GM20431 (cell line): ENCODE results near the gene BPIFB6.

Experiments used
- in situ Hi-C: fragments of 300-500 bp; cut with MseI, MboI; formaldehyde crosslinking; loops from one replicate; pipeline ENCODE4 v1.15.0; 2020; ENCODE audit warnings: low sequenced_read_pairs; ENCODE audit not compliant: unreplicated experiment

BPIFB6 gene

DNA sequence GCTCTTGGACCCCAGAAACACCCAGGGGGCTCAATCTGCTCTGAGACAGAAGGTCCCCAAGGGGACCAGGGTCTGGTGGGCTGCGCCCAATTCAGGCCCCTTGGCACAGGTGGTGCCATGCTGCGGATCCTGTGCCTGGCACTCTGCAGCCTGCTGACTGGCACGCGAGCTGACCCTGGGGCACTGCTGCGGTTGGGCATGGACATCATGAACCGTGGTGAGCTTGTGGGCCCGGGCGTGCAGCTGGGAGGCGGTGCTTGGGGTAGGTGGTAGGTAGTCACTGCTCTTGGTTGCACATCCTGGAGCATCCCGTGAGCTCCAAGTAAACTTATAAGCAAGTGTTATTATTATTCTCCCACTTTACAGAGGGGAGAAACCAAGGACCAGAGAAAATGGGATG is at the start of gene BPIFB6:
Gene BPIFB6 (plus strand): TSS at position 118 of the 400 bp plus-strand sequence. CDS start 0 bp downstream, at position 118.
- in situ Hi-C loops, result no loop called here

DNA sequence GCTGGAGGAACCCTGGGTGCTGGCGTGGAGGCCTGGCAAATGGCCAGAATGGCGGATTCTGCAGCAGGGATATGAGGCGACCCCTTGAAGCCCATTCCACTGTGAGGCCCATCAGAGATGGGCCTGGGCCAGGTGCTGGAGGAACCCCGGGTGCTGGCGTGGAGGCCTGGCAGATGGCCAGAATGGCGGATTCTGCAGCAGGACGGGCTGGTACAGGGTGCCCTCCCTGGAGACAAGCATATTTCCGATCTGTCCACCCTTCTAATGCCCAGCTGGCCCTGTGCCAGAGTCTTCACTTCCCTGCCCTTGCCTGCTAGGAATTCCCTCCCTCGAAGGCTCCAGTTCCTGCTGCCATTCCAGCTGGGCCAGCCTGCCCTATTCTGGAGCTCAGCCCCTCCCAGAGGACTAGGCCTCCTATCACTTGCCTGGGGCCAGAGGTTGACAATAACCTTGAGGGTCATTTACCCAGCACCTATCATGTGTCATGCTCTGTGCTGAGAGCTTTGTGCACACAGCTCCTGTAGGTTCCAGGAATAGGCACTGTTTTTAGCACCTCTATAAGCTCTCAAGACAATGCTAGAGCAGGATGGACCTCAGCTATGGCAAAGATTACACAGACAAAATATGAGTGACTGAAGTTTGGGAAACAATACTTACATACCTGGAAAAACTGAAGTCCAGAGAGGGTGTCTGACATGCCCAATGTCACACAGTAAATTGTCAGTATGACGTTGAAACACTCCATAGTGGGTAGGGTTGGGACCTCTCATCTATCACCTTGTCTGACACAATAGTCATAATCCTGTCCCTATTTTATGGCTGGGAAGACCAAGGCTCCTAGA is 48.6 kb upstream of the BPIFB6 start:
- in situ Hi-C loops, result no loop called here

DNA sequence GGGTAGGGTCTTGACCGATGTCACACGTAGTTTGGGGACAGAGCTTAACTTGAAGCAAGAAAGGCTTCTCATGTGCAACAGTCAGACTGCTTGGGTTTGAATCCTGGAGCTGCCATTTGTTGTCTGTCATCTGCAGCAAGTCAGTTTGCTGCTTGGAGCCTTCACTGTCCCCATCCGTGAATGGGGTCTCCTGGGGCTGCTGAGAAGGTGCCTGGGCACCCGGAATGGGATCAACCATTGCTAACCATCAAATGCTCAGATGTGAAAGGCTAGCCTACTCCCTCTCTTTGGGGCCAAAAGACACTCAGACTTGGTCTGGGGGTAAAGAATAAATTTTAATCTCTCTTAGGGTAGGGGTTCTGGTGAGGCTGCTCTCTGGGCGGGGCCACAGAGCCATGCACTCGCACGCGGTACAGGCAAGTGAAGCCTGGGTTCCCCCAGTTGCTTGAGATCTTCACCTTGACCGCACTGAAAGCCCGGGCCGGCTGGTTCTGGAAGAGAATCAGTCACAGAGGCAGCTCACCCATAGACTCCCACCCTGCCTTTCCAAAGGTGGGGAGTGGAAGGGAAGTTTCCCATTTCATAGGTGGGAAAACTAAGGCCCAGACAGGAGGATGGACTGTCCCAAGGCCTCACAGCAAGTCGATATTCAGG is 47.9 kb upstream of the BPIFB6 start:
- in situ Hi-C loops, result no loop called here

DNA sequence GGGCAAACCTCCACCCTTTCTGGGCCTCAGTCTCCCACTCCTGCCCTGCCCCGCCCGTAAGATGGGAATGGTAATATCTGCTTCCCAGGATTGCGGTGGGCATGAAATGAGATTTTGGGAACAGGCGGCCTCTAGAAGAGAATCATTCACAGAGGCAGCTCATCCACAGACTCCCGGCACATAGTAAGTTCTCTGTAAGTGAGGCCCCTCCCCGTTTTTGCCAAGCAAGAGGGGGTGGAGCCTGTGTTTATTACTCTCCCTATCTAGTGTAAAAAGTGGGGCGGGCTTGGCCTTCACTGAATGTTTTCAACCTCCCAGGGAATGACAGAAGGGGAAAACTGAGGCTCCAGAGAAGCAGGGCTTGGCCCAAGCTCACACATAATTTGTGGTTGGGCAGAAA is 47.3 kb upstream of the BPIFB6 start:
- in situ Hi-C loops, result no loop called here

DNA sequence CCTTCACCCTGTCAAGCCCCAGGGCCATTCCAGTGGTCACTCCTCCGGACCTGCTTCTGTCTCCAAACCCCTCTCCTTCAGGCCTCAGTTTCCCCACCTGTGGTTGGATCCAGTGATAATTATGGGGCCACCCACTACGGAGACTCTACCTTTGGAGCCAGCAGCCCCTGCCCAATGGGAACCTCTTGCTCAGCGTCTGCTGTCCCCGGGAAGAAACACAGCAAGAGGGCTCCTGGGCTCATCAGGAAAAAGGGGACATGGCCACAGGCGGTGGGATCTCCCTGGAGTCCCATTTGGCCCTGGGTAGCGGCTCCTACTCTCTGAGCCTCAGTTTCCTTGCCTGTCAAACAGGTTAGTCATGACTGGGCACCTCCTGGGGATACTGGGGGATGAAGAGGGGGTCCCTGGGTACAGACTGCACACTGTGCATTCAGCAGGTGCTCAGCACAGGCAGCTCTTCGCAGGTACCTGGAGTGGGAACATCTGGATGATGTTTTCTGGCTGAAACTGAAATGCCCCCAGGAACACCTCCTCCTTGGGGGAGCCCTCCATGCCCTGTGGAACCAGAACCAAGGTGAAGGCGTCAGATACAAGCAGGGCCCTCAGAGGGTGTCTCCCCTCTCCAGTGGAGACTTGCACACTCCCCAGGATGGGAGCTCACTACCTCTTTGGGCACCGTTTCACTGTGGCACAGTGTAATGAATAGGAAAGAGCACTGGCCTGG is 46.7 kb upstream of the BPIFB6 start:
- in situ Hi-C loops, result no loop called here

DNA sequence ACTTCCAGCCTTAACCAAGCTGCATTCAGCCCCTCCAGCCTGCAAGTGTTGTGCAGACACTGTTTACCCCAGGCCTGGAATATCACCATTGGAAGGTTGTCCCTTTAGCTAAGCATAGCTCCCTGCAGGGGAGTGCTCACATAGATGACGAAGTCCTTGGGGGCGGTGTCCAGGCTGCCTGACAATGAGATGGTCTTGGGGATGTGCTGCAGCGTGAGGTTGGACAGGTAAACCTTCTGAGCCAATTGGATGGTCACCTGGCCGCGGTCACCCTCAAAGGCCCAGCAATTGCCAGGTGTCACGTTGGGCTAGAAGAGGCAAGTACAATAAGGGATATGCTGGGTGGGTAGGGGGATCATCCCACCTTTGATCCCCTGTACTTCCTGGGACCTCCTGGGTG is 45.9 kb upstream of the BPIFB6 start:
- in situ Hi-C loops, result no loop called here

DNA sequence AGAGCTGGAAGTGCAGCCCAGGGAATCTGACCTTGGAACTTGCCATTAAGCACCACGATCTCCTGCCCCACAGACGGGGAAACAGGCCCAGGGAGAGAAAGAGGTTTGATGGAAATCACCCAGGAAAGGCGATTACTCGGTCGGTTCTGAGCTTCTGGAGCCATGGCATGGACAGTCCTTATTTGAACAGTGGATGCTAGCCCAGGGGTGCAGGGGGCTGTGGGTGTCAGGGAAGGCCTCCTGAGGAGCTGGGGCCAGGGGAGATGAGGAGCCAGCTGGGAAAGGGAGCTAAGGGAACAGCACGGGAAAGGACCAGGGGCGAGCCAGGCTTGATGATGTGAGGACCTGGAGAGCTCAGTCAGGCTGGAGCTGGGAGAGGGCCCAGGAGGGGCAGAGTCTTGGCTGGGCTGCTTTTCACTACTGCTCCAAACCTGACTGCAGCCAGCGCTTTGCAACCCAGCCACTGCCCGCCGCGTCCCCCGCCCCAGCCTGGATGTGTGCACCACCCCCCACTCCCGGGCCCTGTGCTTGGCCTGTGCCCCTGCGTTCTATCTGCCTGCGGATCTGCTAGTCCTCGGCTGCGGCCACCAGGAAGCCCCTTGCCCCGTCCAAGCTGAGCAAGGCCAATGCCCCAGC is 45.0 kb upstream of the BPIFB6 start:
- in situ Hi-C loops, result no loop called here

- in situ Hi-C loops, result no loop called here
Measured at GRCh38 chr20:32987044-32987825, 44.2 kb upstream of the BPIFB6 start.

DNA sequence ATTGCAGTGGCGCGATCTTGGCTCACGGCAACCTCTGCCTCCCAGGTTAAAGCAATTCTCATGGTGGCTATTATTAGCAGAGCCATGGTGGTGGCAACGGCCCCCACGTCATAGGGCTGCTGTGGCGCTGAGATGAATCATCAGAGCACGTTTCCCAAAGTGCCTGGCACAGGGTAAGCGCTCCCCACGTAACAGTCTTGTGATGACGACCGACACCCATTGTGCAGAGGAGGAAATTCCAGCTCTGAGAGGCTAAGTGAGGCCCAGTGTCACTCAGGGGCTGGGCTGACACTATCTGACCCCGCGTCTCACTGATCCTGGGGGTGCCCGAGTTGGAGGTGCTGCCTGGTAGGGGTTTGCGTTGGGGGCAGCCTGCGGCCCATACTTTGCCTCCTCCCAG is 43.4 kb upstream of the BPIFB6 start:
- in situ Hi-C loops, result no loop called here

DNA sequence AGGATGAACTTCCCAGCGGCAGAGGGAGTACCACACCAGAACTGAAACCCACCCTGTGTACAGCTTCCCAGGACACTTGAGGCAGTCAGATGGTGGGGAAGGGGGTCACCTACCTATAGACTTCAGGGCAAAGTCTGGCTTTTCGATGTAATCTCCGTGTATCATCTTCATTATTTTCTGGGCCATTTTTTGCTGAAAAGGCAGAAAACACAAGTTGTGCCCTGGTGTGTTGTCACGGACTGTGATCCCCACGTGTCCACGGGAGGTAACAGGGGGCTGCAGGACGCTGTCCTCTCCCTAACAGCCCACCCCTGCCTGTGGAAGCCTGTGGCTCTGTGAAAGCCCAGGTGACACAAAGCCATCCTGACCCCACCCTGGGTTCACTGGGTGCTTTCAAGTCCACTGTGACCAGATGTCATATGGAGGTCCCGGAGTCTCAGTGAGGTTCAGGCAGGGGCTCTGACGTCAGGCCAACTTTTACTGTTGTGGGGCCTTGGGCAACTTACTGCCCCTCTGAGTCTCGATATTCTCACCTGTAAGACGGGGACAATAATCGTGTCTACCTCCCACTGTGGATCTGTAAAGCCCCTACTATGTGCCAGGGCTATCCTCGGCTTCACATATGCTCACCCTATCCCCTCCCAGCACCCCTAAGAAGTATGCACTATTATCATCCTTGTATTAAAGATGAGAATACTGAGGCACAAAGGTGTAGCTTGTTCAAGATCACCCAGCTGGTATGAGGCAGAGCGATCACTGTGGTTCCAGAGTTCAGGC is 41.8 kb upstream of the BPIFB6 start:
- in situ Hi-C loops, result no loop called here

DNA sequence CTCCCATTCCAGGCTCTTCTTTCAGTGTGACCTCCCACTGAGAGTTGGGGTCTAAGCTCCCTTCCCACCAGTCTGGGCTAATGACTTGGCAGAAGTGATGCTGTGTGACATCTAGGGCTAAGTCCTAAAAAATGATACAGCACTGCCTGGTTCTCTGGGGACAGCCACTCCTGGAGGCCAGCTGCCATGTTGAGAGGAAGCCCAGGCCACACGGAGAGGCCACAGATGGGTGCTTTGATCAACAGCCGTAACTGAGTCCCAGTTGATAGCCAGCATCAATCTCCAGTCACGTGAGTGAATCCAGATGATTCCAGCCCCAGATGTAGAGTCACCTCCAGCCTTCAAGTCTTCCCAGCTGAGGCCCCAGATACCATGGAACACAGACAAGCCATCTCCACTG is 41.0 kb upstream of the BPIFB6 start:
- in situ Hi-C loops, result no loop called here

DNA sequence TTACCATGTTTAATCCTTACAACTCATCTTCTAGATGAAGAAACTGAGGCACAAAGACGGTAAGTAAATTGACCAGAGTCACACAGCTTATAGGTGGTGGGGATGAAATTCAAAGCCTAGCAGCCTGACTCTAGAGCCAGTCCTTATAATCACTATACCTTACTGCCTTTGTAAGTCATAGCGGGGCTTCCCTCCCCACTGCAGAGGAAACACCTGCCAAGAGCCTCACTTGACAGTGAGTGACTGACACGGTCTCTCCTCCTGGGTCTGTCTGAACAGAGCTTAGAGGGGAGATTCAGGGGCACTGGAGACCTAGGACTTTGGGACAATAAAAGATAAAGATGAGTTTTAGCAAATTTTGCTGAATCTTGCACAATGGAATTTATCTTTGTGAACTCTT is 40.1 kb upstream of the BPIFB6 start:
- in situ Hi-C loops, result no loop called here

- in situ Hi-C loops, result no loop called here
Measured at GRCh38 chr20:32991792-32992641, 39.4 kb upstream of the BPIFB6 start.

DNA sequence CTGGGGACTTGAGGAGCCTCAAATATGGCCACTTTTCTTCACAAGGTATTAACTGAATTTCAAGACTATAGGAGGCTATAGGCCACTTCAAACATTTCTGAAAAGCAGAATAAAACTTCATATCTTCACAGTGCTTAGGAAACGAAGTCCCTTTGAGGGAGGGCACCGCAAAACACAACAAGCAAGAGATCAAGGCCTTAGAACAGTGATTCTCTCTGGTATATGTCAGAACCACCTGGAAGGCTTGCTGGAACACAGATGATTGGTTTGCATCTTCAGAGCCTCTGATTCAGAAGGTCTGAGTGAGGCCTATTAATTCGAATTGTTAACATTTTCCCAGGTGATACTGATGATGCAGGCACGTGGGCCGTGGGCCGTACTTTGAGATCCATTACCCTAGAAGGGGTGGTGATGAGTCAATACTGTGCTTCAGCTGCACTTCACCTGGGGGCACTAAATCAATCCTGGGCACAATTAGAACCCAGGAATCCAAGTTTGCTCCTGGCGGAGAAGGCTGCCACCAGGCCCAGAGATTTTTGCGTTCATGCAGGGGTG is 37.9 kb upstream of the BPIFB6 start:
- in situ Hi-C loops, result no loop called here

DNA sequence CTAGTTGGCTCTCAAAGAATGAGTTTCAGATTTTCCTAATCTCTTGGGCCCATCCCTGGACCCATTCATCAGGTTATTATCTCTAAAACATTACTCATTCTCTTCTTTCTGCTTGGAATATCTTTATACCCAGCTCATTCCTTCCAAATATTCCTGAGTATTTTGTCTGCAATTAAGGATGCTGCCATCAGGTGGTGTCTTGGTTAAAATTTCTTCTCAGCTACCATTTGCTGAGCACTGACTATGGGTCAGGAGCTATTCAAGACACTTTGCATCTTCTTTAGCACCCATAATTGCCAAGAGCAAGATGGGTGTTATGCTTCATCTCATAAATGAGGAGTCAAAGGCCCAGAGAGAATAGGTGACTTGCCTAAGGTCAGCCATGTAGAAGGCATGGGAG is 35.6 kb upstream of the BPIFB6 start:
- in situ Hi-C loops, result no loop called here

DNA sequence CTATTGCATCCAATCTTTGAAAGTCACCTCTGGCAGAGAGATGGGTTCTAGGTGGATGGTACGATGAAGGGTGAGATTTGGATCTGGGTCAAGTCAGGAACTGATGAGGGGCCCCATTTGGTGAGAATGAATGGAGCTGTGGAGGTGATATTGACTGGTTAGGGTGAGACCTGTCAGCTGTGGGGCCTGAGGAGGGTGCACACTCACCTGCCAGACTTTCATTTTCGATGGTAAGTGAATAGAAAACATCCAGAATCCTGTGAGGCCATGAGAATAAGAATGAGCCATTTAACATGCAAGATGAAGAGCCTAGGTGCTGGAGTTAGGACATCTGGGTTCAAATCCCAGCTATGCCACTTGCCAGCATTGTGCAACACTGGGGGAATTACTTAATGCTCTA is 34.0 kb upstream of the BPIFB6 start:
- in situ Hi-C loops, result no loop called here

DNA sequence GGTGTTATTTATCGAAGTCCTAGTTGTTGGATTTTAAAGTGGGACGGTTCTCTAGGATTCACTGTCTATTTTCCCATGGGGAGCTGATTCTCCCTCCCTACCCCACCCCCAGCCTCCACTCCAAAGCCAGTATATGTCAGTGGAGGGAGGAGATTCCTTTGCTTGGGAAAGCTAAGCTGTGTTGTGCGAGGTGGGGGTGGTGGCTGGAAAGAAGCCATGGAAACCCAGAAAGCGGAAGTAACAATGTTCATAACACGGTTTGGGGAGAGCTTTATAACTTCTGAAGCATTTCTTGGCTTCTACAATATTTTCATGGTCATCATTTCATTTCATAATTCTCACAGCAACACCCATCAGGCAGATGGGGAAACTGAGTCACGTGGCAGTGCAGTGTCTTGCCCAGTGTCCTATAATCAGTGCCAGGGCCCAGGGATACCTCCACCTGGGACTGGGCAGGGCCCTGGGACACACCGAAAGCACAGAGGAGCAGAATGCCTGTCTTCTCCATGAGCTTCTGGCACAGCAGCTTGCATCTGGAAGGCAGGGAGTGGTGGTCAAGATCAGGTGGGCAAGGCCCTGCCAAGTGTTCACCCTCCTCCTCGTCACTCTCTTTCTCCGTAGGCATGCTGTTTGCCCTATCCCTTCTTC is 31.7 kb upstream of the BPIFB6 start:
- in situ Hi-C loops, result no loop called here
